GM12874 (cell line): ENCODE measurements around the gene WDR46.

Experiments used
- CTCF ChIP-seq: IDR thresholded peaks from 2 replicates; pipeline ENCODE4 v1.5.1; 2011; ENCODE audit warnings: low read depth, mild to moderate bottlenecking, control low read depth, low read length, moderate library complexity; ENCODE audit not compliant: insufficient read depth

The WDR46 gene

GRCh38 chr6:33278810-33279209 lies 10.2 kb downstream of the WDR46 start:
- no peak for TF ChIP-seq CTCF

GRCh38 chr6:33278392-33278741 lies 10.7 kb downstream of the WDR46 start:
- TF ChIP-seq CTCF, result no peak

- TF ChIP-seq CTCF, result no peak
Measured at GRCh38 chr6:33277663-33278391, 11.2 kb downstream of the WDR46 start.

DNA sequence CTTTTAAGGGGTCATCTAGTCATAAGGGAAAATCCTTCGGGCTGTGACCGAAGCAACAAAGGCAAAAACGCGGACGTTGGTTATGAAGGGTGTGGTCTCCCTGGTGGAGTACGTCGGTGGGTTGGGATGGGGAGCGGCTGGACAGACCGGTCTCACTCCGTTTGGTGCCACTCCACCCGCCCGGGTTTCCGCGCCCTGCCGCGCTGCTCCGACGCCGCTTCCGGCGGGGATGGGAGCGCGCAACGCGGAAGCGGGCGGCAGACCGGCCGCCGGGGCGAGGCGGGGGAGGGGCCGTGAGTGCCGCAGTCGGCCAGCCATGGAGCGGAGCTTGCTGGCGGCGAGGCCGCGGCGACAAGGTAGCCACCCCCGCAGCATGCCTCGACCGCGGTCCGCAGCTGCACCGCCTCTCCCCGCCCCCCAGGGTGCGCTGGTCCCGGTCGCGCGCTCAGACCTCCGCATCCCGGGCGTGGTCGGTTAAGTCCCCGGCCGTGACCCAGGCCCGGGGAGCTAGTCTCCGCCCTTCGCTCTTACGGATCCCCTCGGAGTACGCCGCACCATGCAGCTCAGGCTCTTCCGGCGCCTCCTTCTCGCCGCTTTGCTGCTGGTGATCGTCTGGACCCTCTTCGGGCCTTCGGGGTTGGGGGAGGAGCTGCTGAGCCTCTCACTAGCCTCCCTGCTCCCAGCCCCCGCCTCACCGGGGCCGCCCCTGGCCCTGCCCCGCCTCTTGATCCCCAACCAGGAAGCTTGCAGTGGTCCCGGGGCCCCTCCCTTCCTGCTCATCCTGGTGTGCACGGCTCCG lies 12.0 kb downstream of the WDR46 start, which contains the start of gene B3GALT4:
TSS of gene B3GALT4 (plus strand) at position 260 of the 799 bp plus-strand sequence. CDS start at position 557, 297 bp downstream.
- peak; percentile 68 for TF ChIP-seq CTCF

DNA sequence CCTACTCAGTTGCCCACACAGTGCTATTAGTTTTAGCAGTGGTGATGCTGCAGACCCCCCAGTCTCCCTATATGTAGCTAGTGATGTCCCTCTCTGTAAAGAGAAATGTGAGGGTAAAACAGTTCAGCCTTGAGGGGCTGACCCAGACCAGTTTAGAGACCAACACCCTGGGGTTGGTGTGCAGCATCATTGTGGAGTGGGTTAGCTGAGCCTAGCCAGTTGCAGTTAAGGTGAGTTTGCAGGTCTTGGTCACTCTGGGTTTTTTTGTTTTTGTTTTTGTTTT lies 12.5 kb downstream of the WDR46 start:
- TF ChIP-seq CTCF, result no peak

DNA sequence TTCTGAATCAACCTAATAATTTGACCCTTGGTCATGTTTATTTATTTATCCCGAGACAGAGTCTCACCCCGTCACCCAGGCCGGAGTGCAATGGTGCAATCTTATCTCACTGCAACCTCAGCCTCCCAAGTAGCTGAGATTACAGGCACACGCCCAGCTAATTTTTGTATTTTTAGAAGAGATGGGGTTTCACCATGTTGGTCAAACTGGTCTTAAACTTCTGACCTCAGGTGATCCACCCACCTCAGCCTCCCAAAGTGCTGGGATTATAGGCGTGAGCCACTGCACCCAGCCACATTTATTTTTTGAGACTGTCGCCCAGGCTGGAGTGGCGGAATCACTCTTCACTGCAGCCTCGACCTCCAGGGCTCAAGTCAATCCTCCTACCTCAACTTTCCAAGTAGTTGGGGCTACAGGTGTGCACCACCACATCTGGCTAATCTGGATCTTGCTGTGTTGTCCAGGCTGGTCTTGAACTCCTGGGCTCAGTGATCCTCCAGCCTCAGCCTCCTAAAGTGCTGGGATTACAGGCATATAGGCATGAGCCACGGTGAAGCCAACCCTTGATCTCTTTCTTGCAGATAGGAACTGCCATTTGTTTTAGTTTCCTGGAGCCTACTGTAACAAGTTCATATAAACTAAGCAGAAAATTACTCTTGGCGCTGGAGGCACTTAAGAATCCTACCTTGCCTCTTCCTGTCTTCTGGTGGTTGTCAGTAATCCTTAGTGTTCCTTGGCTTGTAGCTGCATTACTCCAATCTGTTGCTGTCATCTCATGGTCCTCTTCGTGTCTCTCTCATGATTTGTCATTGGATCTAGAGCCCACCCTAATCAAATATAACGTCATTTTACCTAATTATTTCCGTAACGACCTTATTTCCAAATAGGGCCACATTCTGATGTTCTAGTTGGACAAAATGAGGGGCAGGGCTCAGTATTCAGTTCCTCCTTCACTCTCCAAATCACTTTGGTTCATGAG lies 14.8 kb downstream of the WDR46 start:
- TF ChIP-seq CTCF, result no peak

GRCh38 chr6:33273129-33273923 lies 15.7 kb downstream of the WDR46 start:
- TF ChIP-seq CTCF, result no peak
